Sigmoid colon (tissue), 7 donors: ENCODE measurements around the gene CDH20. TPM values are rescaled to one million over a fixed set of nuclear protein-coding genes. Genes with fewer than 3 reads are reported as not detected.

ENCODE experiments used
- DNase-seq: peaks from one replicate; pipeline ENCODE4 v3.0.0-alpha.2; 2019
- H3K27ac ChIP-seq, 4 donors: fragments of 200-600 bp; sonication (generic); one replicate each; pipeline ENCODE4 v1.5.1; 2016 to 2019; ENCODE audit warnings: mild to moderate bottlenecking in 1 of 4
- H3K27me3 ChIP-seq, 3 donors: fragments of 200-600 bp; sonication (generic); one replicate each; pipeline ENCODE4 v1.5.1; 2019; ENCODE audit warnings: mild to moderate bottlenecking in 1 of 3
- H3K36me3 ChIP-seq, 4 donors: fragments of 200-600 bp; sonication (generic); one replicate each; pipeline ENCODE4 v1.5.1; 2016 to 2019
- H3K4me1 ChIP-seq, 4 donors: fragments of 200-600 bp; sonication (generic); one replicate each; pipeline ENCODE4 v1.5.1; 2017 to 2019
- H3K4me3 ChIP-seq, 4 donors: fragments of 200-600 bp; sonication (generic); one replicate each; pipeline ENCODE4 v1.5.1; 2017 to 2019; ENCODE audit warnings: mild to moderate bottlenecking in 2 of 4, moderate library complexity in 1 of 4
- H3K9me3 ChIP-seq, 4 donors: fragments of 200-600 bp in 3 of 4; sonication (generic) in 3 of 4; one replicate each; pipeline versions ENCODE4 v1.5.1 to v1.6.1; 2013 to 2019
- CTCF ChIP-seq, 4 experiments: fragments of 450-650 bp in 3 of 4; fragments of 200-600 bp in 1 of 4; IDR thresholded peaks; one replicate each; pipeline ENCODE4 v1.5.1; 2016 to 2019; ENCODE audit warnings: antibody characterized with exemption in 4 of 4, mild to moderate bottlenecking in 3 of 4, moderate library complexity in 2 of 4
- EP300 ChIP-seq, 4 donors: sonication (generic); formaldehyde crosslinking; IDR thresholded peaks; one replicate each; pipeline ENCODE4 v1.6.1; 2017; ENCODE audit warnings: antibody characterized with exemption in 4 of 4
- POLR2A ChIP-seq, 2 donors: fragments of 450-650 bp; IDR thresholded peaks; one replicate each; pipeline ENCODE4 v1.6.1; 2016; ENCODE audit warnings: antibody characterized with exemption in 2 of 2, mild to moderate bottlenecking in 2 of 2, moderate library complexity in 2 of 2
- POLR2AphosphoS5 ChIP-seq, 4 donors: sonication (generic); formaldehyde crosslinking; IDR thresholded peaks; one replicate each; pipeline ENCODE4 v1.6.1; 2017; ENCODE audit warnings: antibody characterized with exemption in 4 of 4
- WGBS, 2 donors: extraction: QIAGEN DNeasy Blood & Tissue Kit; methylation state at CpG; one replicate each; pipeline ENCODE4 v1.1.7; 2013; 5-methylcytosine and 5-hydroxymethylcytosine counted together
- intact Hi-C: fragments of 100-400 bp; cut with DNase I; formaldehyde crosslinking; loops from one replicate; pipeline ENCODE4 v1.15.1; 2023
- polyA plus RNA-seq, 3 donors: library from polyadenylated mRNA; stranded (reverse); fragments of 200-250 nt; gene quantifications; one replicate each; pipeline ENCODE4 v1.2.3, GENCODE V29; 2013
- total RNA-seq, 4 donors: library from RNA; depleted of rRNA; stranded (reverse); fragments of >200 nt; gene quantifications; one replicate each; pipeline ENCODE4 v1.1.0, GENCODE V29; 2016
- donor health status: healthy with polysubstance abuse.
- donor health status: Bipolar disorder and iron deficiency.
- donor health status: healthy.

Gene CDH20
- under 1 TPM in 3 of 4 donors, not detected in 1; under 0.01 to 0.33 (median 0.27) TPM for total RNA-seq
- under 1 TPM in 1 of 3 donors, not detected in 2; 0.15 TPM for polyA plus RNA-seq

- intact Hi-C loops: no loop called here
- TF ChIP-seq EP300 (IDR thresholded peaks at IDR 0.05) (no peak), POLR2AphosphoS5 (IDR thresholded peaks at IDR 0.05) (no peak), POLR2A (IDR thresholded peaks at IDR 0.05) (no peak), CTCF (IDR thresholded peaks at IDR 0.05) (no peak)
These were observed at the start of gene CDH20 for GRCh38 chr18:61333271-61333745. TSS of gene CDH20 (plus strand) at chr18:61333430.

GRCh38 chr18:61284039-61284438 is 49.2 kb upstream of the CDH20 start:
- H3K4me3 ChIP-seq: no peak overlapping the region
- H3K9me3 ChIP-seq: peaks cover 0 to 10% (median 0%) of the 10 kb centered on the region in 4 donors
- no peaks in the 10 kb centered on the region for H3K4me1 ChIP-seq
- no peak for DNase-seq
- intact Hi-C loops: no loop called here
- WGBS, 2 donors: 26 to 68% methylated on average over 4 of the region's 4 CpGs
- no peak for TF ChIP-seq EP300 (IDR thresholded peaks at IDR 0.05)
- TF ChIP-seq CTCF (IDR thresholded peaks at IDR 0.05): no peak
- H3K27ac ChIP-seq: no peak overlapping the region
- no peaks in the 10 kb centered on the region for H3K27me3 ChIP-seq
- no peaks in the 10 kb centered on the region for H3K36me3 ChIP-seq

More at GRCh38 chr18:61333271-61333745, at the start of gene CDH20:
- DNase-seq: no peak
- WGBS, 2 donors: 4 to 7% methylated on average over 32 of the region's 32 CpGs
- Histone ChIP-seq H3K27me3 (peaks cover 10 to 45% (median 21%) of the 10 kb centered on the region in 3 donors), H3K27ac (no peak within 1 kb of the TSS), H3K4me3 (peak within 1 kb of the TSS in 2 of 4 donors; percentile 21 to 26), H3K36me3 (no peaks in the 10 kb centered on the region), H3K4me1 (peaks cover 0 to 14% (median 13%) of the 10 kb centered on the region in 4 donors), H3K9me3 (no peaks in the 10 kb centered on the region)

GRCh38 chr18:61285777-61286176 is 47.5 kb upstream of the CDH20 start:
- H3K9me3 ChIP-seq: peaks cover 0 to 8% (median 0%) of the 10 kb centered on the region in 4 donors
- H3K4me1 ChIP-seq: no peaks in the 10 kb centered on the region
- intact Hi-C loops: no loop called here
- WGBS, 2 donors: 92 to 93% methylated on average over 2 of the region's 2 CpGs
- no peaks in the 10 kb centered on the region for H3K36me3 ChIP-seq
- no peak overlapping the region for H3K27ac ChIP-seq
- no peak overlapping the region for H3K4me3 ChIP-seq
- no peak for DNase-seq
- TF ChIP-seq CTCF (IDR thresholded peaks at IDR 0.05) (no peak), EP300 (IDR thresholded peaks at IDR 0.05) (no peak), POLR2AphosphoS5 (IDR thresholded peaks at IDR 0.05) (no peak), POLR2A (IDR thresholded peaks at IDR 0.05) (no peak)
- no peaks in the 10 kb centered on the region for H3K27me3 ChIP-seq

GRCh38 chr18:61286867-61287266 is 46.4 kb upstream of the CDH20 start:
- intact Hi-C loops: no loop called here
- WGBS, 2 donors: 92% methylated on average over 4 of the region's 4 CpGs
- no peak for DNase-seq
- TF ChIP-seq POLR2AphosphoS5 (IDR thresholded peaks at IDR 0.05) (no peak), EP300 (IDR thresholded peaks at IDR 0.05) (no peak), POLR2A (IDR thresholded peaks at IDR 0.05) (no peak), CTCF (IDR thresholded peaks at IDR 0.05) (no peak)
- Histone ChIP-seq H3K27me3 (no peaks in the 10 kb centered on the region), H3K9me3 (no peaks in the 10 kb centered on the region), H3K4me3 (no peak overlapping the region), H3K4me1 (no peaks in the 10 kb centered on the region), H3K27ac (no peak overlapping the region), H3K36me3 (no peaks in the 10 kb centered on the region)

- 81 to 97% methylated on average over 5 of the region's 5 CpGs for WGBS, 2 donors
These were observed 42.6 kb upstream of the CDH20 start for GRCh38 chr18:61290616-61291015.

More at GRCh38 chr18:61290616-61291015, 42.6 kb upstream of the CDH20 start:
- intact Hi-C loops: no loop called here
- H3K4me1 ChIP-seq: no peaks in the 10 kb centered on the region
- DNase-seq: no peak
- no peaks in the 10 kb centered on the region for H3K9me3 ChIP-seq
- H3K36me3 ChIP-seq: no peaks in the 10 kb centered on the region
- no peaks in the 10 kb centered on the region for H3K27me3 ChIP-seq
- TF ChIP-seq POLR2A (IDR thresholded peaks at IDR 0.05) (no peak), POLR2AphosphoS5 (IDR thresholded peaks at IDR 0.05) (no peak), CTCF (IDR thresholded peaks at IDR 0.05) (no peak), EP300 (IDR thresholded peaks at IDR 0.05) (no peak)
- H3K4me3 ChIP-seq: no peak overlapping the region
- no peak overlapping the region for H3K27ac ChIP-seq
